GM12873 (cell line): Measurements from ENCODE around the gene INSIG1.

Experiments
- CTCF ChIP-seq: IDR thresholded peaks from 2 replicates; pipeline ENCODE4 v1.5.1; 2012; ENCODE audit warnings: low read depth, mild to moderate bottlenecking, moderate library complexity, low read length, control low read depth; ENCODE audit not compliant: insufficient read depth; ENCODE audit errors: missing control alignments

The INSIG1 gene

GRCh38 chr7:155267023-155267422 lies 30.7 kb upstream of the INSIG1 start:
- TF ChIP-seq CTCF, result no peak

- no peak for TF ChIP-seq CTCF
Observed at GRCh38 chr7:155267436-155267835, 30.2 kb upstream of the INSIG1 start.

GRCh38 chr7:155268211-155268610 lies 29.5 kb upstream of the INSIG1 start:
- no peak for TF ChIP-seq CTCF

GRCh38 chr7:155268921-155269650 lies 28.6 kb upstream of the INSIG1 start:
- TF ChIP-seq CTCF, result no peak

GRCh38 chr7:155269766-155270585 lies 27.7 kb upstream of the INSIG1 start:
- TF ChIP-seq CTCF, result no peak

- TF ChIP-seq CTCF, result no peak
Observed at GRCh38 chr7:155270861-155271260, 26.8 kb upstream of the INSIG1 start.

- TF ChIP-seq CTCF, result no peak
Observed at GRCh38 chr7:155274633-155275355, 22.9 kb upstream of the INSIG1 start.
